Neural progenitor cell (in vitro differentiated cells): Measurements from ENCODE around the gene ITFG1. TPM values are rescaled to one million over a fixed set of nuclear protein-coding genes. Genes with fewer than 3 reads are reported as not detected.
"Not testable (repeated sequence)": the region's sequence is repeated elsewhere in the genome, so short reads cannot be mapped to it uniquely, and the experiment has no call there.

Experiments used
- DNase-seq: peaks from one replicate; pipeline ENCODE4 v3.0.0-alpha.2; 2016; ENCODE audit warnings: low spot score
- H2AFZ ChIP-seq: fragments of 200-600 bp; sonication (generic); replicated peaks from 2 replicates; pipeline ENCODE4 v1.6.1; 2016; ENCODE audit warnings: antibody characterized with exemption
- H3F3A ChIP-seq: fragments of 200-600 bp; sonication (generic); 2 replicates; pipeline ENCODE4 v1.6.1; 2016; ENCODE audit warnings: antibody characterized with exemption, low read depth
- H3K27ac ChIP-seq: fragments of 200-600 bp; sonication (generic); 2 replicates; pipeline ENCODE4 v1.5.1; 2016; ENCODE audit warnings: mild to moderate bottlenecking
- H3K27me3 ChIP-seq: fragments of 200-600 bp; sonication (generic); 2 replicates; pipeline ENCODE4 v1.6.1; 2016; ENCODE audit warnings: mild to moderate bottlenecking, moderate library complexity
- H3K36me3 ChIP-seq: fragments of 200-600 bp; sonication (generic); 2 replicates; pipeline ENCODE4 v1.5.1; 2016
- H3K4me1 ChIP-seq: fragments of 200-600 bp; sonication (generic); 2 replicates; pipeline ENCODE4 v1.6.1; 2016; ENCODE audit warnings: mixed run types
- H3K4me2 ChIP-seq: fragments of 200-600 bp; sonication (generic); 2 replicates; pipeline ENCODE4 v1.6.1; 2016
- H3K4me3 ChIP-seq: fragments of 200-600 bp; sonication (generic); 2 replicates; pipeline ENCODE4 v1.5.1; 2016
- H3K79me2 ChIP-seq: fragments of 200-600 bp; sonication (generic); 2 replicates; pipeline ENCODE4 v1.6.1; 2016; ENCODE audit warnings: low read depth
- H3K9ac ChIP-seq: fragments of 200-600 bp; sonication (generic); 2 replicates; pipeline ENCODE4 v1.6.1; 2016
- H3K9me3 ChIP-seq: fragments of 200-600 bp; sonication (generic); 2 replicates; pipeline ENCODE4 v1.5.1; 2016; ENCODE audit warnings: low read depth
- H4K20me1 ChIP-seq: fragments of 200-600 bp; sonication (generic); 2 replicates; pipeline ENCODE4 v1.6.1; 2016; ENCODE audit warnings: low read depth
- H3K27ac Mint-ChIP-seq: 3 replicates; pipeline ENCODE4 v1.8.0; 2021; ENCODE audit warnings: mixed read lengths
- H3K27me3 Mint-ChIP-seq: 2 replicates; pipeline ENCODE4 v1.8.0; 2022; ENCODE audit warnings: low read depth, mild to moderate bottlenecking, inconsistent platforms, moderate library complexity, mixed read lengths; ENCODE audit not compliant: insufficient read depth
- H3K36me3 Mint-ChIP-seq: 3 replicates; pipeline ENCODE4 v1.8.0; 2021; ENCODE audit warnings: mixed read lengths
- H3K4me1 Mint-ChIP-seq: 3 replicates; pipeline ENCODE4 v1.8.0; 2021; ENCODE audit warnings: mixed read lengths
- H3K4me3 Mint-ChIP-seq: 3 replicates; pipeline ENCODE4 v1.8.0; 2021; ENCODE audit warnings: mild to moderate bottlenecking, moderate library complexity, mixed read lengths
- H3K9me3 Mint-ChIP-seq: 3 replicates; pipeline ENCODE4 v1.8.0; 2020; ENCODE audit warnings: mixed read lengths
- EZH2 ChIP-seq: fragments of 200-600 bp; sonication (generic); IDR thresholded peaks from 2 replicates; pipeline ENCODE4 v1.6.1; 2017; ENCODE audit warnings: antibody characterized with exemption, mild to moderate bottlenecking, moderate library complexity
- EZH2phosphoT487 ChIP-seq: fragments of 200-600 bp; sonication (generic); IDR thresholded peaks from 2 replicates; pipeline ENCODE4 v1.6.1; 2017; ENCODE audit warnings: antibody characterized with exemption
- total RNA-seq: library from RNA; depleted of rRNA; stranded (reverse); fragments of >200 nt; gene quantifications from 2 replicates; pipeline ENCODE4 v1.2.3, GENCODE V29; 2015; ENCODE audit warnings: low replicate concordance
- TF ChIP-seq, protein P1 (sequence below): fragments of 200-600 bp; sonication (generic); IDR thresholded peaks from 2 replicates; pipeline ENCODE4 v1.5.1; 2017; ENCODE audit warnings: antibody characterized with exemption, mild to moderate bottlenecking

ITFG1 gene
- total RNA-seq, 1 donor from 2014 or later = 61.8 TPM

DNA sequence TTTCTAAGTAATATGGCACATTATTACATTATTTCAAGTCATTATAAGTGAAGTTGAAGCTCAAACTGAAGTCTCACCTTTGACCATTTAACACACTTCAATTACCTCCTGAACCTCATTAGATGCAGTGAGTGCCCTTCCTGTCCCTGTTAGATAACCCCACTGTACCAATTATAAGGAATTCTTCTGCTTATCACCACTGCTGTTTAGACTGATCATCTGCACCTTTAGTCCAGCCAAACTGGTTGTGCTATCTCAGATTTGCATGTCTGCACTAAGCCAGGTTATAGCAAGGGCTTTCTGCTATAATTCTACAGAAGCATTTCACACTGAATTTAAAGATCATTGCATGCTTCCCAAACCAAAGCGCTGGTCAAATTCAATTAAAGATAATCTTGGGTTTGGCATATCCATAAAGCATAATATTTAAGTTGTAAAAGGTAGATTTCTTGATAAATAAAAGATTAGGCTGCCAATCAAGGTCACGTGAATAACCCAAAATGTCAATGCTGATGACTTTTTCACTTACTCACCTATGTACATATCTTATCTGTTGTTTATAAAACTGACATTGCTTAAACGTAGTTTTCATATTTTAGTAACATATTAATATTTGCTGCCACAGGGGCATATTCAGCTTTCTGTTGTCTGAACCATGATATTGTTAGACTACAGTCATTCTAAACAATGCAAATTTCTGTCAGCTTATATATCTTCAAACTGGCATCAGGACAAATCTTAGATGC is 11.9 kb downstream of the ITFG1 start:
- Histone ChIP-seq H3K27me3 (no peaks in the 10 kb centered on the region), H2AFZ (no peak overlapping the region), H4K20me1 (no peaks in the 10 kb centered on the region), H3K4me2 (no peak overlapping the region), H3K9ac (no peak overlapping the region), H3K9me3 (no peaks in the 10 kb centered on the region), H3K79me2 (no peaks in the 10 kb centered on the region), H3K27ac (no peak overlapping the region), H3K36me3 (peaks cover 5% of the 10 kb centered on the region), H3K4me3 (no peak overlapping the region), H3K4me1 (no peaks in the 10 kb centered on the region), H3F3A (no peaks in the 10 kb centered on the region)
- TF ChIP-seq, protein P1, sequence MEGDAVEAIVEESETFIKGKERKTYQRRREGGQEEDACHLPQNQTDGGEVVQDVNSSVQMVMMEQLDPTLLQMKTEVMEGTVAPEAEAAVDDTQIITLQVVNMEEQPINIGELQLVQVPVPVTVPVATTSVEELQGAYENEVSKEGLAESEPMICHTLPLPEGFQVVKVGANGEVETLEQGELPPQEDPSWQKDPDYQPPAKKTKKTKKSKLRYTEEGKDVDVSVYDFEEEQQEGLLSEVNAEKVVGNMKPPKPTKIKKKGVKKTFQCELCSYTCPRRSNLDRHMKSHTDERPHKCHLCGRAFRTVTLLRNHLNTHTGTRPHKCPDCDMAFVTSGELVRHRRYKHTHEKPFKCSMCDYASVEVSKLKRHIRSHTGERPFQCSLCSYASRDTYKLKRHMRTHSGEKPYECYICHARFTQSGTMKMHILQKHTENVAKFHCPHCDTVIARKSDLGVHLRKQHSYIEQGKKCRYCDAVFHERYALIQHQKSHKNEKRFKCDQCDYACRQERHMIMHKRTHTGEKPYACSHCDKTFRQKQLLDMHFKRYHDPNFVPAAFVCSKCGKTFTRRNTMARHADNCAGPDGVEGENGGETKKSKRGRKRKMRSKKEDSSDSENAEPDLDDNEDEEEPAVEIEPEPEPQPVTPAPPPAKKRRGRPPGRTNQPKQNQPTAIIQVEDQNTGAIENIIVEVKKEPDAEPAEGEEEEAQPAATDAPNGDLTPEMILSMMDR = no peak
- no peak for TF ChIP-seq EZH2phosphoT487
- TF ChIP-seq EZH2 = no peak
- Mint-ChIP-seq H3K36me3 (peaks cover 8% of the 10 kb centered on the region), H3K4me3 (no peak overlapping the region), H3K4me1 (no peaks in the 10 kb centered on the region), H3K27ac (no peak overlapping the region), H3K9me3 (no peaks in the 10 kb centered on the region), H3K27me3 (peaks cover 2% of the 10 kb centered on the region)
- DNase-seq = no peak

DNA sequence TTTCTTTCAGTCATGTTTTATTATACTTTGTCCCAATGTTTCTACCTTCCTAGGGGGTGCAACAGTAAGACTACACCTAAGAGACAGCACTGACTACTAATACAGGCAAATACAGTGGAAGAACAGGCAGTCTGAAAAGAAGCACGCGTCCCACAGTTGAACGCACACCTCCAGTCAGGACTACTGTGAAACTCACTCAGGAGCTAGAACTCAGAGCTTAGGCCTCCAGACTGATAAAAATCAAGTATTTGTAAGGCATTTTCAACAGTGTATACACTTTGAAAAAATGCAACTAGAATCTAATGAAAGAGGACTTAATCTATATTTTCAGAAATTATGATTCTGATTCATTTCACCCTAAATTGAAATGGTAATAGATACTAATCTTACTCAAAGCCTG is 14.4 kb downstream of the ITFG1 start:
- Mint-ChIP-seq H3K4me1 (no peaks in the 10 kb centered on the region), H3K9me3 (peaks cover 9% of the 10 kb centered on the region), H3K4me3 (no peak overlapping the region), H3K36me3 (peaks cover 15% of the 10 kb centered on the region), H3K27me3 (peaks cover 2% of the 10 kb centered on the region), H3K27ac (no peak overlapping the region)
- H3K36me3 ChIP-seq = no peaks in the 10 kb centered on the region
- no peaks in the 10 kb centered on the region for H3K9me3 ChIP-seq
- H3K4me2 ChIP-seq = no peak overlapping the region
- no peaks in the 10 kb centered on the region for H3F3A ChIP-seq
- H2AFZ ChIP-seq = no peak overlapping the region
- no peak for DNase-seq
- H3K79me2 ChIP-seq = no peaks in the 10 kb centered on the region
- no peaks in the 10 kb centered on the region for H4K20me1 ChIP-seq
- no peaks in the 10 kb centered on the region for H3K27me3 ChIP-seq
- no peak for TF ChIP-seq EZH2
- TF ChIP-seq EZH2phosphoT487 = no peak
- TF ChIP-seq, protein P1 = no peak
- no peaks in the 10 kb centered on the region for H3K4me1 ChIP-seq
- H3K4me3 ChIP-seq = no peak overlapping the region
- H3K27ac ChIP-seq = no peak overlapping the region
- no peak overlapping the region for H3K9ac ChIP-seq

DNA sequence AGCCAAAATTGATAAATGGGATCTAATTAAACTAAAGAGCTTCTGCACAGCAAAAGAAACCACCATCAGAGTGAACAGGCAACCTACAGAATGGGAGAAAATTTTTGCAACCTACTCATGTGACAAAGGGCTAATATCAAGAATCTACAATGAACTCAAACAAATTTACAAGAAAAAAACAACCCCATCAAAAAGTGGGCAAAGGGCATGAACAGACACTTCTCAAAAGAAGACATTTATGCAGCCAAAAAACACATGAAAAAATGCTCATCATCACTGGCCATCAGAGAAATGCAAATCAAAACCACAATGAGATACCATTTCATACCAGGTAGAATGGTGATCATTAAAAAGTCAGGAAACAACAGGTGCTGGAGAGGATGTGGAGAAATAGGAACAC is 18.0 kb downstream of the ITFG1 start:
- H3K27ac ChIP-seq, H4K20me1 ChIP-seq, DNase-seq, H2AFZ ChIP-seq, H3F3A ChIP-seq, H3K36me3 ChIP-seq, H3K9me3 ChIP-seq, H3K4me1 ChIP-seq, H3K4me3 ChIP-seq, H3K4me2 ChIP-seq, H3K27ac Mint-ChIP-seq, H3K9ac ChIP-seq, H3K27me3 ChIP-seq, H3K27me3 Mint-ChIP-seq, H3K4me3 Mint-ChIP-seq, H3K79me2 ChIP-seq, H3K4me1 Mint-ChIP-seq: not testable (repeated sequence)
- H3K9me3 Mint-ChIP-seq = peaks cover 27% of the 10 kb centered on the region
- peaks cover 32% of the 10 kb centered on the region for H3K36me3 Mint-ChIP-seq

DNA sequence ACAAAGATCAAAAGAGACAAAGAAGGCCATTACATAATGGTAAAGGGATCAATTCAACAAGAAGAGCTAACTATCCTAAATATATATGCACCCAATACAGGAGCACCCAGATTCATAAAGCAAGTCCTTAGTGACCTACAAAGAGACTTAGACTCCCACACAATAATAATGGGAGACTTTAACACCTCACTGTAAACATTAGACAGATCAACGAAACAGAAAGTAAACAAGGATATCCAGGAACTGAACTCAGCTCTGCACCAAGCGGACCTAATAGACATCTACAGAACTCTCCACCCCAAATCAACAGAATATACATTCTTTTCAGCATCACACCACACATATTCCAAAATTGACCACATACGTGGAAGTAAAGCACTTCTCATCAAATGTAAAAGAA is 20.8 kb downstream of the ITFG1 start:
- H3K4me3 Mint-ChIP-seq, H4K20me1 ChIP-seq, H3K4me1 ChIP-seq, H3F3A ChIP-seq, H3K9me3 ChIP-seq, H3K36me3 ChIP-seq, H3K4me1 Mint-ChIP-seq, H2AFZ ChIP-seq, H3K79me2 ChIP-seq, H3K4me2 ChIP-seq, H3K4me3 ChIP-seq, H3K27ac Mint-ChIP-seq, H3K27me3 ChIP-seq, H3K27me3 Mint-ChIP-seq, H3K9ac ChIP-seq, DNase-seq, H3K27ac ChIP-seq: not testable (repeated sequence)
- peaks cover 27% of the 10 kb centered on the region for H3K9me3 Mint-ChIP-seq
- H3K36me3 Mint-ChIP-seq = peaks cover 30% of the 10 kb centered on the region

DNA sequence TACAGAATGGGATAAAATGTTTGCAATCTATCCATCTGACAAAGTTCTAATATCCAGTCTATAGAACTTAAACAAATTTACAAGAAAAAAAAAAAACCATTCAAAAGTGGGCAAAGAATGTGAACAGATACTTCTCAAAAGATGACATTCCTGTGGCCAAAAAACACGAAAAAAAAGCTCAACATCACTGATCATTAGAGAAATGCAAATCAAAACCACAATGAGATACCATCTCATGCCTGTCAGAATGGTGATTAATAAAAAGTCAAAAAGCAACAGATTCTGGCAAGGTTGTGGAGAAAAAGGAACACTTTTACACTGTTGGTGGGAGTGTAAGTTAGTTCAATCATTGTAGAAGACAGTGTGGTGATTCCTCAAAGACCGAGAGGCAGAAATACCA is 26.6 kb downstream of the ITFG1 start:
- H3K27me3 ChIP-seq, DNase-seq, H4K20me1 ChIP-seq, H3K27ac ChIP-seq, H3K9ac ChIP-seq, H3K36me3 ChIP-seq, H3K27ac Mint-ChIP-seq, H3K4me2 ChIP-seq, H3K79me2 ChIP-seq, H3K4me1 ChIP-seq, H3K27me3 Mint-ChIP-seq, H3K4me1 Mint-ChIP-seq, H3K4me3 ChIP-seq, H2AFZ ChIP-seq, H3K9me3 ChIP-seq, H3F3A ChIP-seq, H3K4me3 Mint-ChIP-seq: not testable (repeated sequence)
- Mint-ChIP-seq H3K36me3 (peaks cover 19% of the 10 kb centered on the region), H3K9me3 (peaks cover 11% of the 10 kb centered on the region)
